Tongue (tissue), 3 donors: ENCODE results near the gene ZDHHC9. TPM values are rescaled to one million over a fixed set of nuclear protein-coding genes. Genes with fewer than 3 reads are reported as not detected.

Experiments
- DNase-seq: peaks from one replicate; pipeline ENCODE4 v3.0.0-alpha.2; 2015
- small RNA-seq: library from RNA; depleted of rRNA; stranded (forward); fragments of <200 nt; gene quantifications from one replicate; pipeline ENCODE3, GENCODE V24; 2014; ENCODE audit warnings: low replicate concordance
- total RNA-seq: library from RNA; depleted of rRNA; stranded (reverse); fragments of >200 nt; gene quantifications from one replicate; pipeline ENCODE4 v1.2.3, GENCODE V29; 2014

Gene ZDHHC9
- total RNA-seq, 1 donor from 2014 or later, result 15.0 TPM

- no peak for DNase-seq
Measured at GRCh38 chrX:129761596-129761995, 82.1 kb downstream of the ZDHHC9 start.

DNA sequence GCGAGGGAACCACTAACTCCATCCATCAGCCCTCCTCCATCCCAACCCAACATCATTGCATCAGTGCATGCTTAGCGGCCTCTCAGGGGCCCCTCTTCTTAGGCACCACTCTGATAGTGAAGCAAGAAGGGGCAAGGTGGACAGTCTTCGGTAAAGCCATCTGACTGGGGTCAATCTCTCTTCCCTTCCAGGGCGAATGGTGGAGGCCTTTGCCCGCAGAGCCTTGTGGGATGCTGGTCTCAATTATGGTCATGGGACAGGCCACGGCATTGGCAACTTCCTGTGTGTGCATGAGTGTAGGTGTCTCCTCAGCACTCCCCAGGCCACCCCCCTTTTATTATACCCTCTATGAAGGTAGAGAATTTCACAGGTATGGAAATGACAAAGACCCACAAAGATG is 82.7 kb downstream of the ZDHHC9 start:
- DNase-seq, result no peak

DNA sequence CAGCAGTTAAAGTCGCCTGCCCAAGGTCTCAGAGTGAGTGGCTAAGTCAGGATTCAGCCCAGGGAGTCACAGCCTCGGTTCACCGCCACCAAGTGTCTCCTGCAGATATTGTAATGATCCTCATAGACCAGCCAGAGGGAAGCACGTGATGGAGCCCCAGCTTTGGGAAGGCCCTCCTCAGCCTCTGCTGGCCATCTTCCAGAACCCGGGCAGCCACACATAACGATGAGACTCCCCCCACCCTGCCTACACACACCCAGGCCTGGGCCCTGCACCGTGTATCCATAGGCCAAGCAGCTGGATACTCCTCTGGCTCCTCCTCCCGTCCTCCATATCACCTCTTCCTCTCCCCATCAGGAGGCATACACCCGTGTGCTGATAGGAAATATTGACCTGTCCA is 83.5 kb downstream of the ZDHHC9 start:
- DNase-seq, result no peak

- peak; percentile 45 for DNase-seq
Measured at GRCh38 chrX:129759576-129760061, 84.1 kb downstream of the ZDHHC9 start.

DNA sequence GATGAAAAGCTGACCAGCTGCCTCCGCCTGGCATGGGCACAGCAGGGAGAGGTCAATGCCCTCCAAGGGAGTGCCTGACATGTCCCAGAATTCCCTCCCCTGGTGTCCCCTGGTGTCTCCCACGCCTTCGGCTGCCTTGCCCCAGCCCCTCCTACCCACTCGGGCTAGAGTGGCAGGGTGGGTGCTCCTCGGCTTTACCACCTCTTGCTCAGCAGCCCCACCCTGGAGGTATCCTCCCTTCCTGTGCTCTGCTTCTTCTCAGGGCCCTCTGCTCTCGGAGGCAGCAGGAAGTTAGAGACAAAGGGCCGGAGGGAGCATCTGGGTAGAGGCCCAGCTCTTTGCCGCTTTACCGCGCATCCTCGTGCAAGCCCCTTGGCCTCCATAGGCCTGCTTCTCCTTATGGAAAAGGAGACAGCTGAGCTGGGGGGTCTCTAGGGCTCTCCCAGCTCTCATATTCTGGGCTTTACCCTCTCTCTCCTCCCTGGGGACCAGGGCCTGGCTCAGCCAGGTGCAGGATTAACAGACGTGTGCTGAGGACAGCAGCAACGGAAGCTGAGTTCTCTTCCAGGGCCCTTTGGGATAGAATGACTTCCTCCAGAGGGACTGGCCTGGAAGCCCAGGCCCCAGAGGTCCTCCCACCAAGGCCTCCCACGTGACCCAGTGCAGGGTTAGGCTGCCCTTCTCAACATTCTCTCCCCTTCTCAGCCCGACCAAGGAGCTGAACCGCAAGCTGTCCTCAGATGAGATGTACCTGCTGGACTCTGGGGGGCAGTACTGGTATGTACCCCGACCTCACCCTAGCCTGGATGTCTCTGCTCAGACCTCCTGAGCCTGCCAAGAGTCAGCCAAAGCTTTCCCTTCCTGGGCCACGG is 87.7 kb downstream of the ZDHHC9 start:
- no peak for DNase-seq

DNA sequence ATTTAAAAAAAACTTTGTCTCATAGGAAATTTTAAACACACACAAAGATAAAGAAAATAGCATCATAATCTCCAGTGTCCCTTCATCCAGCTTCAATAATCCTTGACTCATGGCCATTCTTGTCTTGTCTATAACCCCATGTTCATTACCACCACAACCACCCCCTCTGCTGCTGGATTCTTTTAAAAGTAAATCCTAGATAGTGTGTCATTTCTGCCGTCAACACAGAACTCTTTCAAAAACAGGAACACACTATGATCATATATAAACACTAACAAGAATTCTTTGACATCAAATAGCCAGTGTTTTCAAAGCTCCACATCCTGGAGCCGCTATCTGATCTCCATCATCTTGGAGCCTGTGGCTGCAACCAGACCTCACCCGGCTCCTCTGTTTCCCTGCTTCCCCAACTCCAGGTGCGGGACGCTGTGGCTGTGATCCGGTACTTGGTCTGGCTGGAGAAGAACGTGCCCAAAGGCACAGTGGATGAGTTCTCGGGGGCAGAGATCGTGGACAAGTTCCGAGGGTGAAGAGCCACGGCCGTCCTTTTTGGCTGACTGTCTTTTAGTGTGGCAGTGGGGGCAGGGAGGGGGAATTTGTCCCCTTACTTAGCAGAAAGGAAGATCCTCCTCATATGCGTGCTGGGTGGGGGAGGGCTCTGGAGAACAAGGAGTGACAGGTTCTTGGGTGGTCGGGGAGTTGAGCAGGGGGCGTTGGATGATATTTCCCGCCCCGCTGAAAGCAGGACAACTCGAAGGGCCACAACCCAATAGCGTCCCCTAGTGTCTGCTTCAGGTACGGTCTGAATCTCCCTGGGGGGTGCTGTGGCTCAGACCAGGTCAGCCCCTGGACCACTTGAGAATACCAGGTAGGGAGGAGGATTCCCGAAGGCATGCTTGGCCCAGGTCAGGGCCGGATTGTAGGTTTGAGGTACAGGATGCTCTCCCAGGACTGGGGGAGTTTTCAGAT is 89.3 kb downstream of the ZDHHC9 start:
- DNase-seq, result no peak

Small RNAs within 50 kb of the gene (small RNA-seq; reads per million reads assigned to genes)
- gene RF00017, result not detected

Other genes with a start within 250 kb of the ZDHHC9 start
- gene APLN, start 188.9 kb downstream of the ZDHHC9 start, total RNA-seq, result 6.9 TPM
- 0.72 TPM for gene XPNPEP2, start 104.9 kb downstream of the ZDHHC9 start, total RNA-seq
- gene SASH3, start 63.9 kb downstream of the ZDHHC9 start, total RNA-seq, result 1.5 TPM
- gene UTP14A, start 62.3 kb upstream of the ZDHHC9 start, total RNA-seq, result 21.0 TPM
- gene BCORL1, start 138.7 kb upstream of the ZDHHC9 start, total RNA-seq, result 6.6 TPM